NCI-H2227 treated with DMSO at 0.1 percent for 48 hours (cell line): Measurements from ENCODE around the gene KCNG2.

Experiments used
- DNase-seq: peaks from one replicate; lab custom pipeline; 2025; lab: John Stamatoyannopoulos, UW

KCNG2 gene

DNA sequence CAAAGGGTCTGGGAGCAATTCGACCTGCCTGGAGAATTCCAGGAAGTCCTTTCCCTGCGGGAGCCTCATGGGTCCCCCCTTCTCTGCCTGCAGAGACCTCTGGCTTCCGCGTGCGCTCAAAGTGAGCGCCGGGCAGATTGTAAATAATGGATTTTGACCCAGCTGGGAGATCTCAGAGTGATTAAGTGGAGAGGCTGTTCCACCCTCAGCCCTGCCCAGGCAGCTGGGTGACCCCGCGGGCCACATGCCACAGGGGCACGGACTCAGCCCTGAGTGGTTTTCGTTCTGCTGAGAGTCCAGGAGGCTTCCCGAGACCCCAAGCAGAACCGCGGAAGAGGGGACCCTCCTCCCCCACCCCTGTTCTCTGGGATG lies 1.2 kb downstream of the KCNG2 start:
- no peak for DNase-seq

DNA sequence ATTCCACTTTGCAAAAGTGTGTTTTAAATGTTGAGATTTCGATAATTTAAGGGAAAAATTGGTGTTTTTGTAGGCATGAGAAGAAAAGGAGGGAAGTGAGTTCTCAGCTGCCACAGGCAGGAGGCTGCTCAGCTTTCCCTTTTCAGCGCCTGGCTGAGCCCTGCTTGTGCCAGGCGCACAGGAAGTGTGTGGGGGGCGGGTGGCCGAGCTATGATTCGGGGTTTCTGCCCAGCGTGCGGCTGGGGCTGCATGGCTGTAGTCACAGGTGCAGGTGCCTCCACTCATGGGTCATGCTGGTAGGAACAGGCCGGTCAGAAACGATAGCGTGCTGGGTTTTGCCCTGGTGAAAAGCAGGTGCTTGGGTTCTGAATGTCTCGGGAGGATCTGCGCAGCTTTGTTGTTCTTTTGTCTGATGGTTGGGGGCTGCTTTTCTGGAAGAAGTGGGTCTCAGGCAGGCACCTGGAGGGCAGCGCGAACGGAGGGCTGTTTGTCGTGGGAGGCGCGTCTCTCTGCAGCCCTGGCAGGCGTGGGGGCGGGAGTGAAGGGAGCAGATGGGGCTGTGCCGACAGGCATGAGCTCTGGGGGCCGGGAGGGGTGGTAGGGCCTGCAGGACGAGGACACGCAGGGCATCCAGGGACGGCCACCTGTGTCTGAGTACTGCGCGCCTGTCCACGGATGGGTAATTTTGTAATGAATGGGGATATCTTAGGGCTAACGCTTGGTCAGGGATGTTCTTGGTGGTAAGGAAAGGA lies 2.1 kb downstream of the KCNG2 start:
- DNase-seq = no peak

DNA sequence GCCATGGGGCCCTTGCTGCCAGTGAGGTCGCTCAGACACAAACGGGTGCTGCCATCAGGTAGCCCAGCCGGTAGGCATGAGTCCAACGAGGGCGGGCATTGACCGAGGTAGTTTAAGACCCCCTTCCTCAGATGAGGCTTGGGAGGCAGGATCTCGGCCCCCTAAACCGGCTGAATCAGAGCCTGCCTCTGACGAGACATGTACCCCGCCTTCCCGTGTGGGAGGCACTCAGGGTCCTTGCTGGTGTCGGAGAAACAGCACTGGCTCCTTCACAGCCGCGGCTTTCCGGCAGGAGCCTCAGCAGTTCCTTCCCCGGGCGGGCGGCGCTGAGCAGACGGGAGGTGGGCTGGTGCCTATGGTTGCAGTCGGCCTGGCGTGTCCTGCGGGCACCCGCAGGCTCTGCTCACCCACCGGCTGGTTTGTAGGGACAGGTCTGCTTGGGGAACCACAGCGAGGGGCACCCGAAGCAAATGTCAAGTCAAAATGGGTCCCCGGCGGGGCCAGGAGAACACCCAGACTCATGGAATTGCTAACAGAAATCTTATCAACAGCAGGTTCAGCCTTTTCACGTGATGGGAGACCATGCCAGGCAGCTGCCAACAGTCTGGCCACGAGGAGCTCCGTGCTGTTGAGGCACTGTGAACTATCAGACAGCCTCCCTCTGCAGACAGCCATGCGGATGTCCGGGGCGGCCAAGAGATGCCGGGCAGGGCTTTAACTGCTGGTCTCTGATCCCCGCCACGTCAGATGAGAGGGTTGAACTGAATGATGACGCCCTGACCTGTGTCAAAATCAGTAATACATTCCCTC lies 2.8 kb downstream of the KCNG2 start:
- DNase-seq = no peak

DNA sequence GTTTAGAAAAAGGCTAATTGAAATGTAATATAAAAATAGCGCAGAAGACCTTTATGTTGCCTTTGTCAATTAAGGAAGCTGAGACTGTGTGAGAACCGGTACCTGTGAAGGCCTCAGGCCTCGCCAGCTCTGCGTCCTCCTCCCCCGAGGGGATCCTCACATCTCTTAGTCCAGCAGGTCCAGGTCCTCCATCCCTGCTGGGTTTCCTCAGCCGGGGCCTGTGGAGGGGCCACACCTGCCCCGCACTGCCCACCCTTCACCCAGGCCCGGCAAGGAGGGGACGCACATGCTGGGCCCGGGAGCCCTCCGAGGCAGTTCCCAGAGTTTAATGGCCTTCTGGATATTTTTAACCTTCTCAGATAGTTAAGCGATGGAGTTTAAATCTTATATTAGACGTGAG lies 3.5 kb downstream of the KCNG2 start:
- DNase-seq = no peak

DNA sequence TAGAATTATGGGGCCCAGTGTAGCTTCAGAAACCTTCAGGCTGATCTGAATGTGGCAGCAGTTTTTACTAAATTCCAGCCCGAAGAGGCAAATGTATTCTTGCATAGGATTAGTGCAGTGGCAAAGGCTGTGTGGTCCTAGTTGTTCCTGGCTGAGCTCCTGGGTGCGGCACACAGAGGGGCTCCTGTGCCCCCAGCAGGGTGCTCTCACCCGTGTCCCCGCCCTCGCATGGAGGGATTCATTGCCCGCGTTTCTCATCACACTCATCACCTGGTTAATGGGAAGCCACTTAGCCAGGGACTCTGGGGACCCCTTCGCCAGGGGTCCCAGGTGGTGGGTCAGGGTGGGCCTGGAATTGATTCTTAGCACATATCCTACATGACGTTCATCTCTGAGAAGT lies 3.9 kb downstream of the KCNG2 start:
- no peak for DNase-seq

DNA sequence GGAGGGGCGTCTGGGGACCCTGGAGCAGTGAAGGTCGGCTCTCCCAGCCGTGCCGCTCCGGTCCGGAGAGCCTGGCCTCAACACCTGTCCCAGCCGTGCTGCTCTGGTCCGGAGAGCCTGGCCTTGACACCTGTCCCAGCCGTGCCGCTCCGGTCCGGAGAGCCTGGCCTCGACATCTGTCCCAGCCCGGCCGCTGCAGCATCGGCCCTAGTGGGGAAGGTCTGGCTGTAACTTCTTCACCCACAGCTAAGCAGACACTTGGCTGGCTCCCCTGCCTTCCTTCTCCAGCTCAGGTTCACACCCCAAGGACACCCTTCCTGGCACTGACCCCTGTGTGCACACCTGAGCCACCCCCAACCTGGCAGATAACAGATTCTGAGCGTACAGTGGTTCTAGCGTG lies 4.6 kb downstream of the KCNG2 start:
- DNase-seq = no peak

DNA sequence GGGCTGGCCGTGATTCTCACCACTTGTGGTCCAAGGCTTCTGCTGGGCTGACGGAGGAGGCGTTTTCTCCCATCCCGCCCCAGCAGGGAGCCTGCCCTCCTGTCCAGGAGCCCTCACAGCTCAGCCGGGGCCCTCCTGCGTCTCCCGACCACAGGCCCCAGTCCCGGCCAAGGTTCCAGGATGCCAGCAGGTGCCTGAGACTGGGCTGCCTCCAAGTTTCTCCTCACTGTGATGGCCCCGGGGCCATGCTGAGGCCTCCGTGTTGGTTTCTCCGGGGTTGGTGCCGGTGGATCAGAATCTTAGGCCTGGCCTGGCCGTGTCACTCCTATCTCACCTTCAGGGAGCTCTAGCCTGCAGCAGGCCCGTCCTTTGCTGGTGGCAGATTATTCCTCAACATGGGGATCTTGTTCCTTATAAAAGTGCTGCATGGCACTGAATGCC lies 5.9 kb downstream of the KCNG2 start:
- DNase-seq = no peak

DNA sequence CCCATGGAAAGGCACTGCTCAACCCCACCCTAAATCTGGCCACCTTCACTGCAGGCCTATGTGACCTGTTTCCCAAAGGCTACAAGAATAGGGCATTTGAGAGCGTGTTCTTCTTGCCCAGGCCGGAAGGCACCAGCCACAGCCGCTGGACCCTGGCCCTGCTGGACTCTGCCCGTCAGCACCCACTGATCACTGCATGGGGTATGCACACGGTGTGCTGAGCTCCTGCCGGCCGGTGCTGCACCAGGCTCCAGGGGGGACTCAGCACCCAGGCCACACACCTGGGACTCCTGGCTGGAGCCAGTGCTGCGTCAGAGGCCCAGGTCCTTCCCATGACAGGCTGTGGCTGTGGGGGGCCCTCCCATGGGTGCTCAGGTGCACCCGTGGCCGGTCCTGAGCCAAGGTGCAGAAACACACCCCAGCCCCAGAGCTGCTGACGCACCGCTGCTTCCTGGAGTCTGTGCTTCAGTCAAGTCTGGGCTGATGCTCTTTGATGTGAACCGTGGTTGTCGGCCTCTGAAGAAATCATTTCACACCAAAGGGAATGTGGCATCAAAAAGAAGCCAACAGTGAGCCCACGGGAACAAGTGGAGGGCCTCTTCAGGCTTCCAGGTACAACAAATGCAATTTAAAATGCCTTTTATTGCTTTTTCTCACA lies 6.5 kb downstream of the KCNG2 start:
- no peak for DNase-seq

DNA sequence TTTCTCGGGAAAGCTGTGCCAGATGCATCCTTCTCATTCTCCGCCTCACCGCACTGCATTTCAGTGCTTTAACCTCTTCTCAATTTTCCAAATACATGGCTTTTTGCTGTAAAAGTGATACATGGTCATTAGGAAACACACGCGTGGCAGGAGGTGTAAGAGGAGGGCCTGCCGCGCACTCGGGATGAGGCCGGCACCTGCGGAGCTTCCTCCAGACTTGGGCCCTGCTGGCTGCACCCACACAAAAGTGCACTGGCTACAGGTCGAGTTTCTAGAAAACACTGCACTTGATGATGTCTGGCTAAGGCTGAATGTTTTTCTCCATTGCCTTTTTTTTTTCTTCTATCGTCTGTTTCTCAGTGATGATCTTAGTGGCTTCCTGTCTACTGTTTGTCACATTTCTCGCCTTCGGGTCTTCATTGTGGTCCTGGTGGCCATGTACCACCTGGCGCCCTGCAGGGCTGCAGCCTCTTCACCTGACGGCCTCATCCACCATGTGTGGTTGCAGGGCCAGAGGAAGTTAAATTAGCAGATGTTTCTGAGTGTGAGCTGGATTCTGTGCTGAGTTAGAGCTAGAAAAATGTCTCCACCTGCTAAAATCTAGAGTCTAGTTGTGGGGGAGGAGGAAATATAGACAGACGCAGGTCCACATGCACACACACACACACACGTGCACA lies 7.6 kb downstream of the KCNG2 start:
- DNase-seq = no peak

DNA sequence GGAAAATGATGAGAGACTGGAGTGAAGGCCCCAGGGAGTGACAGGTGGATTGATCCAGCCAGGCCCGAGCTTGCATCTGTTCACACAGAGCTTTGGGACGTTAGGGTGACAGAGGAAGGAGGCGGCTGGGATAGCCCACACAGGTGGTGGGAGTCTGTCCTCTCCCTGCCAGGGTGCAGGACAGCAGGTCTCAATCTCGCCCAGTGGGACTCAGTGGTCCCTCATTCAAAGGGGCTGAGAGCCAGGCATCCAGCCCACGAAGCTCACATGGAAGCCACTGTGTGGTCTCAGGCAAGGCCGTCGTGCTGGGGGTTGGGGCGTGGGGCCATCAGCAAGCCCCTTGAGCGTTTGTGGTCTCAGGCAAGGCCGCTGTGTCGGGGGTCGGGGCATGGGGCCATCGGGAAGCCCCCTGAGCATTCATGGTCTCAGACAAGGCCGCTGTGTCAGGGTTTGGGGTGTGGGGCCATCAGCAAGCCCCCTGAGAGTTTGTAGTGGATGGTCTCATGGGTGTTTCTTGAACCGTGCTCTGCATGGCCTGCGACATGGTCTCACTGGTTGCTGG lies 8.3 kb downstream of the KCNG2 start:
- DNase-seq = no peak

DNA sequence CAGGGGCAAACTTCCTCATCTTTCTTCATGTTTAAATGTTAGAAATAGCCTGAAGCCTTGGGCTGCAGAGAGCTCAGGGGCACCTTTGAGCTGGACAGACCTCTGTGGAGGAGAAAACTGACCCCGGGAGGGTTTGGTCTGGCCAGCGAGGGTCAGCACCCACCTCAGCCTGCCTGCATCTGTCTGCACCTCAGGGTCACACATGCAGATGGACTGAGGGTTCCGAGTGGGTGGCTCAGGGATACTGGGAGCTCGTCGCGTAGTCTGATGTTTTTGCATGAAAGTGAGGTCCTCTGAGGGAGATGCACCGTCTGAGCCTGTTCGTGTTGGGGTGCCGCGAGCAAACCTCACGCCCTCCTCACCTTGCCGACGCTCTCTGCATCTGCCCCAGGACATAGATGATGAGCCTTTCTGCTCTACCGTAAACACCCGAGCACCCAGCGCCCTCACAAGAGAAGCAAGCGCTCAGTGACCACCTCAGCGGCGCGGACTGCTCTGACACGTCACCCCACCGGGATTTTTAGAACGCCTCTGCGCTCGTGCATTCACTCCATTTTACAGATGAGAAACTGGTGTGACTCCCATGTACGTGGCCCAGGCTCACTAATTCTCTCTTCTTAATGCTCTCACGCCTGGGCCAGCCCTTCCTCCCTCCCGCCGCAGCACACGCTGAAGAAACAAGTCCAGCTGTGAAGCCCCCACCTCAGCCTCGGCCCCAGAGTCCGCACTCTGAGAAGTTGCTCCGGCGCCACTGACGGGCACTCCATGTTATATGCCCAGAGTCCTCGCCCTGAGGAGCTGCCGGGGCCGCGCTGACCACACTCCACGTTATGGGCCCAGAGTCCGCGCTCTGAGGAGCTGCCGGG lies 9.5 kb downstream of the KCNG2 start:
- no peak for DNase-seq

DNA sequence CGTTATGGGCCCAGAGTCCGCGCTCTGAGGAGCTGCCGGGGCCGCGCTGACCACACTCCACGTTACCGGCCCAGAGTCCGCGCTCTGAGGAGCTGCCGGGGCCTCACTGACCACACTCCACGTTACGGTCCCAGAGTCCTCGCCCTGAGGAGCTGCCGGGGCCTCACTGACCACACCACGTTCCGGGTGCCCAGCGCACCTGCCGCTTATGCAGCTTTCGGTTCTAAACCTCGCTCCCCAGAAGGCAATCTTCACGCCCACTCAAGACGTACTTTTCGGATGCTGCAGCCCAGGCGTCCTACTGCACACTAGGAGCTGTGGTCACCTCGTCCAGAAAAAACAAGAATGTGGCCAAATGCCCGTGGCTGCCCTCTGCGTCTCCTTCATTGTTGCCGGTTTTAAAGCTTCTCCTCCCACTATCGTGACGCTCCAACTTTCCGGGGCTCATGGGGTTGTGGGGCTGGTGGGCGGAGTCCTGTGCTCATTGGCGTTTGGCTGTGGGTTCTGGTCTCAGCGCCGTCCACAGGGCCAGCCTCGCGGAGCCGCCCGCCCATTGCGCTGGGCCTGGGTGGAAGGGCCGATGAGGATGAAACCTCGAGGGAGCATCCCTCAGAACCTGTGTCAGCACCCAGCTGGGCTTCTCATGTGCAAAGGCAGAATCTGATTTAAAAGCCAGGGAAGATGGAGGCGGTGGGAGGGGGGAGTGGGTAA lies 11.9 kb downstream of the KCNG2 start:
- DNase-seq = no peak

DNA sequence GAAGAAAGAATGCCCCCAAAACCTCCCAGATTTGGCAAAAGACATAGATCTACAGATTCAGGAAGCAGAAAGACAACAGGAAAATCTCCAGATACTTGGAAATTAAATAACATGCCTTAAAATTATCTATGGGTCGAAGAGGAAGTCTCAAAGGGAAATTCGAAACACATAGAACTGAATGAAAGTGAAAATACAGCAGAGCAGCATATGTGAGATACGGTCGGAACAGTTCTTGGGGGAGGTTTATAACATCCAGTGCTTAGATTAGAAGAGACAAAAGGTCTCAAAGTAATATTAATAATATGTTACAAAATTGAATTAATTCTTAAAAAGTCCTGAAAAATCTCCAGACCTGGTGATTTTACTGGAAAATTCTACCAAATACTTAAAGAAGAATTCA lies 14.3 kb downstream of the KCNG2 start:
- DNase-seq = no peak

DNA sequence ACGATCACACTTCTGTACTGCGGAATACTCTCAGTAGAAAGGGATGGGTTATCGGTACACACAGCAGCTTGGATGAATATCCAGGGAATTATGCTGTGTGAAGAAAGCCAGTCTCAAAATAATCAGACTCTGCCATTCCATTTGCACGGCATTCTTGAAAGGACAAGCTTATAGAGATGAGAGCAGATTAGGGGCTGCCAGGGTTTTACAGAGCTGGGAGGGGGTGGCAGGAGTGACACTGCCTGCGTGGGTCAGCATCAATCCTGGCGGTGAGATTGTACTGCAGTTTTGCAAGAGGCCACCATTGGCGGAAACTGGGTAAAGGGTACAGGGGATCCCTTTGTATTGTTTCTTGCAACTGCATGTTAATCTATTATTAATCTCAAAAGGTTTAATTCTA lies 16.6 kb downstream of the KCNG2 start:
- no peak for DNase-seq

DNA sequence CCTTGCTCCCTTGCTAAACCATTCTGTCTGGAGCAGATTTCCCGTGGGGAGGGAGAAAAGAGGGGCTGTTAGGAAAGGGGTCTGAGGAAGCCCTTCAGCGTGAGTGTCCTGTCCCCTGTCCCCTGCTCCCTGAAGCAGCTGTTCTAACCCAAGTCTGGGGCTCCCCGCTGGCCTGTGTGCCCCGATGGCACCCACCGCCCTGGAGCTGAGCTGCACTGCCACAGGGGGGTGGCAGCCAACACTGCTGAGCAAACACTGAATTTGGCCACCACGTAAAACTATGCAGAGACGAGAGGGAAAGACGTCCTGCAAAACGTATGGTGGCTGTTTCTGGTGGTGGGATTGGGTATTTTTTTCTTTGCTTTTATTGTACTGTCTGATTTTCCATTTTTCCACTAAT lies 17.9 kb downstream of the KCNG2 start:
- DNase-seq = no peak

DNA sequence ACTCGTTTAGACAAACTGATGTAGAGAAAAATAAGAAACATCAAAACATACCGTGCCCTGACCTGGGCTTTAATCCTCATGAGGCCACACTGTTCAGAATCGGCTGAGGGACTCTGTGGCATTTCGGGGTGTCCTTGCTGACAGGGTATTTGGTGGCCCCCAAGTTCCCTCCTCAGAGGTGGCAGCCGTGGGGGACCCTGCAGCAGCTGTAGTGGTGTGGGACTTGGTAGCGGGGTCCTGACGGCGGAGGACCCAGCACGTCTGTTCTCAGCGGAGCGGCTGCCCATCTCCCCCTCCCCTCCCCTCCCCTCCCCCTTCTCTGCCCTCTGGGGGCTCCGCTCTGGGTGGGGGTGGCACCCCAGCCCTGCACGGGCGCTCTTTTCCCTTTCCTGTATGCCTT lies 18.4 kb downstream of the KCNG2 start:
- no peak for DNase-seq

DNA sequence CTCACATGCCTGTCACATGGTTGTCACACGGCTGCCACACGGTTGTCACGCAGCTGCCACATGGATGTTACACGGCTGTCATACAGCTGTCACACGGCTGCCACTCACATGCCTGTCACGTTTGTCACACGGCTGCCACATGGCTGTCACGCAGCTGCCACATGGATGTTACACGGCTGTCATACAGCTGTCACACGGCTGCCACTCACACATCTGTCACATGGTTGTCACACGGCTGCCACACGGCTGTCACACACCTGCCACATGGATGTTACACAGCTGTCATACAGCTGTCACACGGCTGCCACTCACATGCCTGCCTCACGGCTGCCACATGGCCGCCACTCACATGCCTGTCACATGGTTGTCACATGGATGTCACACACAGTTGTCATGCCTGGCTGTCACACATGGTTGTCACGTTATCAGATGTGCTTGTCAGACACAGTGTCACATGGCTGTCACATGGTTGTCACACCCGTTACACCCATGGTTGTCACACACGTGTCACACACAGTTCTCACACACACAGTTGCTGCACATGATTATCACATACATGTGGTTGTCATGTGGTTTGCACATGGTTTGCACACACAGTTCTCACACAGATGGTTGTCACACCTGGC lies 19.4 kb downstream of the KCNG2 start:
- no peak for DNase-seq

DNA sequence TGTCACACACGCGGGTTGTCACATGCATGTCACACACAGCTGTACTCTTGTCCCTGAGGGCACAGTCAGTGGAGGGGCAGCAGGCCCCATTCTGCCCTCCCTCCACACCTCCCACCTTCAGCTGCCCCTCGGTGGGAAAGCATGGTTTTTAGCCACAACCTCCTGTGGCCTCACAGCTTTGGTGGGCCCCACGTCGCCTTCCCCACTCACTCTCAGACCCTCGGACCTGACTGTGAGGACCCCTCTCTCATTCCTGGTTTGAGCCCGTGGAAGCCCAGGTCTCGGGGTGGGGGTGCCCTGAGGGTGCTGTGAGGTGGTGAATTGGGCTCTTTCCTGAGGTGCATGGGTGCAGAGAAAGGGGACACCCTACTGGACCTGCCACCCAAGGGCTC lies 19.9 kb downstream of the KCNG2 start:
- no peak for DNase-seq

DNA sequence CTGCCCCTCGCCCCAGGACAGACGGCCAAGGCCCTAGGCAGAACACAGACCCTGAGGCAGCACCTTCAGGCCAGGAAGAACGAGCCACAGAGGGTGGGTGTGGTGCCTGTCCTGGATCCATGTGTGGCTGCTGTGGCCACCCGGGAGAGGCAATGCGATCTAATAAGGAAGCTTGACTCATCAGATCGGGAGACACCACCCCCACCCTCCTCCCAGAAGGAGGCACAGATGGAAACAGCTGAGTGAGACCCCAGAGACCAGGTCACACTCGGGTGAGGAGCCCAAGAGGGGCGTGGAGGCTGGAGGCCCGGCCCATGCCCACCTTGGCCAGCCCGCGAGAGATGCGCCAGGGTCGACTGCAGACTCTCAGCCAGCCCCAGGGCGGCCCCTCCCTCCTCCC lies 20.3 kb downstream of the KCNG2 start:
- no peak for DNase-seq

DNA sequence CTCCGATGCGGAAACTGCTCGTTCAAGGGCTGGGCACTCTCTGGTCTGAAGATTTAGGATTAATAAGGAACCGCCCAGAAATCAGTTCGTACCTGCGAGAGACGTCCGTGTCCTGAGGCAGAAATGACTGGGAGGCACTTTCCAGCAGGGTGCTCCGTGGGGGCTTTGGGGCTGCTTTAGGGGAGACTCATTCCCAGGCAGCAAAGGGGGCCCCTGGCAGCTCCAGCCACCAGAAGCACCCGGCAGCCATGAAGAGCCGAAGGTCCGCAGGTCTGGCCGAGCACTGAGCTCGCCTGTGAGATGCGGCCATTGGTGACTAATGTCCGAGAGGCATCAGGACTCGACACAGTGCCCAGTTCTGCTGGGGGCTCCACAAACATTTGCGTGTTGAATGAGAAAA lies 20.9 kb downstream of the KCNG2 start:
- DNase-seq = no peak
